ENCODE results near the gene TEX48. TPM values are rescaled to one million over a fixed set of nuclear protein-coding genes. Genes with fewer than 3 reads are reported as not detected.

TEX48 gene
- not detected for total RNA-seq

GRCh38 chr9:114681594-114682332, at the start of gene TEX48:
TEX48 (minus strand) TSS chr9:114682192; CDS start chr9:114671723, 10,469 bp downstream.
- FAIRE-seq: no peak
- DNase-seq (ENCODE audit: low spot score in 2 of 2): no peak

GRCh38 chr9:114731701-114732100, 49.7 kb upstream of the TEX48 start:
- DNase-seq (ENCODE audit: low spot score in 2 of 2): no peak
- FAIRE-seq: no peak

- no peak for DNase-seq (ENCODE audit: low spot score in 2 of 2)
- FAIRE-seq: no peak
Measured at GRCh38 chr9:114729706-114730105, 47.7 kb upstream of the TEX48 start.

DNA sequence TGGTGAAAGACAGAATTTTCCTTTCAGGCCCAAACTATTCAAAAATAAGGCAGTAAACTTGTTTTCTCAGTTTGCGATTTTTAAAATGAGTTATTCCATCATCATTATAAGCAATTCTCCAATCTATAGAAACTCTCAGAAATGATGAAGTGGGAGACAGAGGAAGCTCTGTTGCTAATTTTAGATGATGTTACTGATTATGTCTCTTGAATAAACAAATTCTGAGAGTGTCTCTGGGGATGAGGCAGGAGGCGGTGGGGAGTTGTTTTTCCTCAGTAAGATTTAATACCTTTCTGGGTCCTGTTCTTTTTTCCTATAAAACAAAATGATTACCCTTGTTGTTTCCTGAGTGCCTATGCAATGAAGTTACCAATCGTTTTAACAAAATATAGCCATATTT, 43.9 kb upstream of the TEX48 start:
- FAIRE-seq (no peak), DNase-seq (ENCODE audit: low spot score in 2 of 2) (no peak)

GRCh38 chr9:114724744-114725143, 42.8 kb upstream of the TEX48 start:
- DNase-seq (ENCODE audit: low spot score in 2 of 2) (no peak), FAIRE-seq (no peak)

DNA sequence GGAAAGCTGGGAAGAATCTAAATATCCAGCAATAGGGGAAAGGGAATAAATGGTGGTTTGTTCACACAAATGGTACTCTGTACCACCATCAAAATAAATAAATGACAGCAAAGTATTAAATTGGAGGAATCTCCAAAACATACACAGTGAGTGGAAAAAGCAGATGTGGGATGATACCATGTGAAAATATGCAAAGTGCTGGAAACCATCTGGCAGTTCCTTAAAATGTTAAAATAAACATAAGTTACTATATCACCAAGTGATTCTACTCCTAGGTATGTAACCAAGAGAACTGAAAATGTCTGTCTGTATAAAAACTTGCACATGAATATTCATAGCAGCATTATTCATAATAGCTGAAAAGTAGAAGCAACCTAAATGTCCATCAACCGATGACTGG, 41.9 kb upstream of the TEX48 start:
- DNase-seq (ENCODE audit: low spot score in 2 of 2): no peak
- FAIRE-seq: no peak

- no peak for DNase-seq (ENCODE audit: low spot score in 2 of 2)
- no peak for FAIRE-seq
Measured at GRCh38 chr9:114722937-114723620, 41.1 kb upstream of the TEX48 start.

DNA sequence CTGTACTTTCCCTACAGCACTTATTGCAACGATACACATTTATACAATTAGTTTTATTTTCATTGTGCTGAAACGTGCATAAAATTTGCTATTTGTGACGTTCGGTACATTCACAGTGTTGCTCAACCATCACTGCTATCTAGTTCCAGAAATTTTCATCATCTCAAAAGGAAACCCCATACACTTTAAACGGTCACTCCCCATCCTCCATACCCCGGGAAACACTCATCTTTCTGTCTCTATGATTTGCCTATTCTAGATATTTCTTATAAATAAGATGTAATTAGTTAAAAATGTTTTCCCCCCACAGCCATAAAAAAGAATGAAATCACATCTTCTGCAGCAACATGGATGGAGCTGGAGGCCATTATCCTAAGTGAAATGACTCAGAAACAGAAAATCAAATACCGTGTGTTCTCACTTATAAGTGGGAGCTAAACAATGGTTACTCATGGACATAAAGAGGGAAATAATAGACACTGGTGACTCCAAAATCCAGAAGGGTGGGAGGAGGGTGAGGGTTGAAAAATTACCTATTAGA, 40.2 kb upstream of the TEX48 start:
- FAIRE-seq (no peak), DNase-seq (ENCODE audit: low spot score in 2 of 2) (no peak)

DNA sequence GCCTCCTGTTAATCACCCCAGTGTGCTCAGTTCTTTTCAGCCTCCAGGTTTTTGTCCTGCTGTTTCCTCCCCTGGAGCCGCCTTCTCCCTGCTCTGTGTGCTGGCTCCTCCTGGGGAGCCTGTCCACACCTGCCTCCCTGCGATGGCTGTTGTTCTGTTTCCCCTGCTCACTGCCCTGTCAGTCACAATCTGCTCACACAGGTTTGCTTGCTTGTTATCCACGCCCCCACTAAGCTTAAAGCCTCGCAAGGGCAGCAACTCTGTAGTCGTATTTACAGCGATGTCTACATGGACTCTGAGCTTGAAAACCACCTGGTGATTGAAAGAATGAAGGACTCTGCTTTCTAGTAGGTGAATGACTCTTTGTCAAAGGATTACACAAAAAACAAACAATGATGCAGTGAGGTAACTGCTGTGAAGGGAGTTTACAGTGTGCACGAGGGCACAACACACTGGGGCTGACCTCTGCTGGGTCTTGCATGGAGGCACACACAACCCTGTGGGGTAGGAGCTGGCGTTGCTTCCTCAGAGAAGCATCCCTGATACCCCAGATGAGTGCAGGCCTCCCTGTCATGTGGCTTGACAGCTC, 39.6 kb upstream of the TEX48 start:
- no peak for DNase-seq (ENCODE audit: low spot score in 2 of 2)
- no peak for FAIRE-seq

GRCh38 chr9:114720086-114720676, 38.2 kb upstream of the TEX48 start:
- FAIRE-seq (no peak), DNase-seq (ENCODE audit: low spot score in 2 of 2) (no peak)

GRCh38 chr9:114719290-114719689, 37.3 kb upstream of the TEX48 start:
- DNase-seq (ENCODE audit: low spot score in 2 of 2) (no peak), FAIRE-seq (no peak)

- no peak for FAIRE-seq
- DNase-seq (ENCODE audit: low spot score in 2 of 2): no peak
Measured at GRCh38 chr9:114718801-114719221, 36.8 kb upstream of the TEX48 start.

- DNase-seq (ENCODE audit: low spot score in 2 of 2) (no peak), FAIRE-seq (no peak)
Measured at GRCh38 chr9:114717908-114718486, 36.0 kb upstream of the TEX48 start.

DNA sequence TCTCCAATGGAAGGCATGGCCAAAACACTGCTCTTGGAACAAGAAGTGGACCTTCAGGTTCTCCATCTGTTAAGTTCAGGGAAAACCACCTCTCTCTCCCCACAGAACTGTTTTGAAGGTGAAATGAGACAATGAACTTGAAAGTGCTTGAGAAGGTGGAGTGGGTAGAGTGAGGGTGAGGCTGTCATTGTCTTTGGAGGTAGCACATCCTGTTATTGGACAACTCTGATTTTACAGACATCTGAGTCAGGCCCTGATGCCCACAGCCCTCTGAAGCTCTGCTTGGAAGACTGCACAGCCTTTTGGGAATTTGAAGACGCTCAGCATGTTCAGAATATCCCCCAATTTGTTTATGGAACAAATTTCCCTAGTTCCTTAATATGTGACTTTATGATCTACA, 27.6 kb upstream of the TEX48 start:
- FAIRE-seq (no peak), DNase-seq (ENCODE audit: low spot score in 2 of 2) (no peak)

GRCh38 chr9:114706711-114707110, 24.7 kb upstream of the TEX48 start:
- FAIRE-seq (no peak), DNase-seq (ENCODE audit: low spot score in 2 of 2) (no peak)

DNA sequence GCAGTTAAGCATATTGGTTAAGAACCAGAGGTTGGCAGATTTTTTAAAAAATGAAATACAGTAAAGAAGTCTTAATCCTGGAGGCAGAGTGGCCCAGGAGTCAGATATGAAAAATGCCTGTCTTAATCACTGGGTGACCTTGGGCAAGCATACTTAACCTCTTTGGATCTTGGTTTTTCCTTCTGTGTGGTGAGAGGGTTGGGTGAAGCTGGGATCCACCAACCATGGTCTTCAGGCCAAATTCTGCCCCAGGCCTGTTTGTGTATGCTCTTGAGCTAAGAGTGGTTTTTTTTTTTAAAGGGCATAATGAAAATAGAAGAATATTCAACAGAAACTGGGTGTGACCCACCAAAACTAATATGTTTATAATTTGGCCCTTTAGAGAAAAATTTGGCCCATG, 20.0 kb upstream of the TEX48 start:
- FAIRE-seq: no peak
- no peak for DNase-seq (ENCODE audit: low spot score in 2 of 2)

DNA sequence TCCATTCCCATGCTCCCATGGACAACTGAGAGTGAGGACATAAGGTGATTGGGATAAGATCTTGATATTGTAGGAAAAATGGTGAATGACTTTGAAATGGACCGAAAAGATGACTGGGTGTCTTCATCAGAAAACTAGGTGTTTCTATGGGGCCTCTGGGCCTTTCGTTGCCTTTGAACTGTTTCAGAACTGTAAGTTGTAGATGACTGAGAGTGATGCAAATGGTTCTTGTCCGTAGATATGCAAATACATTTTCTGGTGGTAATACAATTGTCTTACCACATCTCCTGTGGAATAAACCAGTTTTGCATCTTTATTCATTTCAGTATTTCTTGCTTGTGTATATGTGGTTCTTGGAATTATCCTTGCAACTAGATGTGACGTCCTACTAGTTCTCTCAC, 16.0 kb upstream of the TEX48 start:
- no peak for DNase-seq (ENCODE audit: low spot score in 2 of 2)
- FAIRE-seq: no peak

DNA sequence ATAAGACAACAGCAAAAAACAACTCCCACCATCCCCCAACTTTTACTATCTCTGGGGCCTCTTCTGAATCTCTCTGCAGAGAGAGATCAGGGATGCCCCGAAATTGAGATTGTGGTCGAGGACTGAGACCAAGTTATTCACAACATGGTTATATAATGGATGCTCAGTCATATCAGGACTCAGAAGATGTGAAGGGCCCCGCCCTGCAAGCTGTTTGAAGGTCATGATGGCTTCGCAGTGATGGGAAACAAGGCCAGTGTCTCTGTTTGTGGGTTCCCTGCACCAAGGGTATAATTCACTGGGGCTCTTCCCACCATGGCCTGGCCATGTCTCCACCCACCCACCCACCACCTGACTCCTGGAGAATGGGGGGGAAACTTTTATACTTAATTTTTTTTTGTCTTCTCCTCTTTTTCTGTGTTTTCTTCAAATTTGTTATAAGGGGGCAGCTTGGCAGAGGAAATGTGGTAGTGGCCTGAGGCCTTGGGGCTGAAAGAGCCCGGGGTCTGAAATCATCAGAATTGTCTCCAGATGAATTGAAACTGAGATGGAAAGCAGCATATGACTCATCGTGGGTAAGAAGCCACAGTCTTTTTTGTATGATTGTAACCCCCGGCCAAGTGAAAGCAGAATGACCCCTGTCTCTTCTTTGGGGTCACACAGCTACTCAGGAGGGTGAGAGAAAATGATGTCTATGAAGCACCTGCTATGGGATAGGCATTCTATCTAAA, 15.0 kb upstream of the TEX48 start:
- no peak for DNase-seq (ENCODE audit: low spot score in 2 of 2)
- FAIRE-seq: no peak

DNA sequence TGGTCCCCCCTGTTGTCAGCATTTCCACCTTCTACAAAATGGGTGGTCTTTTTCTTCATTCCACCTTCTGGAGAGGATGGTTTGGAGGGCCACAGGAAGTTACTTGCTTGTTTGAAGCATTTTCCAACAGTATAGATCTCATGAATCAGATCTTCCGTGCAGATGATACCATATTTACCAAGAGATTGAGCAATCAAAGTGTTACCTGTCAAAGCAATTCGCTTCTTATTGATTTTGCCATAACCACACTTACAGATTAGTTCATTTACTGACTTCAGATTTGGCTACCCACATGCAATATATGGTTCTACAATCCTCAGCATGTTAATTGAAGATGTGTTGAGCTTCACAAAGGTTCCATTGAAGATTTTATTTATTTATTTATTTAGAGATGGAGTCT, 14.0 kb upstream of the TEX48 start:
- DNase-seq (ENCODE audit: low spot score in 2 of 2) (no peak), FAIRE-seq (no peak)

DNA sequence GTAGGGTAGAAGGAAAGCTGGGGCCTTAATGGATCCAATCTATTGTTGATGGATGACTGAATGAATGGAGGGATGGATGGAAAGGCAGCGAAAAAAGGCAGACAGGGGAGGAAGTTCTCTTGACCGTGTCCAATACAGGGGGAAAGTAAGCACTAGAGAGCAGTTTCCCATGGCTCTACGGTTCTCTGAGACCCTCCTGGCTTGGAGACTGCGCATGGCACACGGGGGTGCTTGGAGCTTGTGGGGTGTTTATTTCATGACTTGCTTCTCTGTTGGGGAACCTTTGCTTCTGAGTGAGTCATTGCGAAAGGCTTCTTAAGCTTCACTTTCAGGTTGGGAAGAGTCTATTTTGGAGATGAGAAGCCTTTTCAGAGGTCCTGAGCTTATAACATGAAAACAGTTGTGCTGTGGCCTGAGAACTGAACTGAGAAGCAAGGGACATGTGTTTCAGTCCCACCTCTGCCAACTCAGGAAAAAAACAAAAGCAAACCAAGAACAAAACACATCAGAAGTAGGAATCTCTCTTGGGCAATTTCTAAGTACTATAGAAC, 12.8 kb upstream of the TEX48 start:
- DNase-seq (ENCODE audit: low spot score in 2 of 2): no peak
- no peak for FAIRE-seq
